ENCODE data around the gene ADGRD2. TPM values are rescaled to one million over a fixed set of nuclear protein-coding genes. Genes with fewer than 3 reads are reported as not detected.

ADGRD2 gene
- total and polyA plus RNA-seq, 9 of the 15 experiments (the other 6 are each of a cell fraction or from before 2014, with no cell fraction given), result not detected

- no peak for FAIRE-seq
- no peaks in the 10 kb centered on the region for H3K79me2 ChIP-seq (ENCODE audit: control insufficient read depth, insufficient read depth, low read length)
- in situ Hi-C loops (cut with MboI), result no loop called here
Observed at GRCh38 chr9:124486778-124487259, 36.6 kb downstream of the ADGRD2 start.

More at GRCh38 chr9:124486778-124487259, 36.6 kb downstream of the ADGRD2 start:
- H3K27ac ChIP-seq (ENCODE audit: extremely low read depth, low read depth, low read length), result no peak overlapping the region
- H3K4me2 ChIP-seq (ENCODE audit: insufficient read depth, low read length), result no peak overlapping the region
- intact Hi-C loops (cut with micrococcal nuclease), result no loop called here
- H3K36me3 ChIP-seq (ENCODE audit: control insufficient read depth, insufficient read depth, low read length), result no peaks in the 10 kb centered on the region
- DNase-seq (ENCODE audit: extremely low read depth in 1 of 4, low spot score in 3 of 4) (no peak), ATAC-seq (no peak)
- H3K9ac ChIP-seq (ENCODE audit: insufficient read depth in 1 of 2, low read depth in 2 of 2, low read length in 2 of 2), result no peak overlapping the region
- no TSS peak for BruUV-seq (replicated peaks)
- ChIA-PET CTCF (ENCODE audit: low intra/inter-chr PET ratio) (no interaction called here), POLR2A (interaction anchor here (0.6 kb wide), 1 partner anchor 32 kb away, joined by 3 read pairs; no protein-coding TSS in a partner anchor)
- no peak overlapping the region for H2AFZ ChIP-seq (ENCODE audit: low read depth, low read length)
- peaks cover 21% of the 10 kb centered on the region; the same call in 1 of the 2 replicates for H4K20me1 ChIP-seq (replicated peaks; ENCODE audit: control insufficient read depth, insufficient read depth, low read length)
- TF ChIP-seq POU5F1 (IDR thresholded peaks at IDR 0.05; ENCODE audit: borderline replicate concordance, low read depth, low read length, partially characterized antibody) (no peak), RBBP5 (IDR thresholded peaks at IDR 0.05; ENCODE audit: borderline replicate concordance, insufficient read depth, low read length, poor library complexity, severe bottlenecking) (no peak), HMG20B (CRISPR knock-in tag; IDR thresholded peaks at IDR 0.05) (no peak), HMGXB4 (CRISPR knock-in tag; IDR thresholded peaks at IDR 0.05) (no peak), ZNF224 (CRISPR knock-in tag; IDR thresholded peaks at IDR 0.05) (no peak), MTA1 (IDR thresholded peaks at IDR 0.05; ENCODE audit: borderline replicate concordance) (no peak), ZNF717 (CRISPR knock-in tag; IDR thresholded peaks at IDR 0.05) (no peak), TSC22D4 (tag; IDR thresholded peaks at IDR 0.05) (no peak), ZBED1 (IDR thresholded peaks at IDR 0.05) (no peak), MLLT1 (IDR thresholded peaks at IDR 0.05) (no peak), ZNF140 (CRISPR knock-in tag; IDR thresholded peaks at IDR 0.05) (no peak), MITF (IDR thresholded peaks at IDR 0.05) (no peak), ZNF79 (CRISPR knock-in tag; IDR thresholded peaks at IDR 0.05; ENCODE audit: low read depth) (no peak), KLF1 (tag; IDR thresholded peaks at IDR 0.05) (no peak)
- H3K9me1 ChIP-seq (ENCODE audit: control insufficient read depth, insufficient read depth, low read length), result no peaks in the 10 kb centered on the region
- H3K9me3 ChIP-seq (replicated peaks; ENCODE audit: control insufficient read depth, insufficient read depth, low read depth, low read length), result no peaks in the 10 kb centered on the region
- peaks cover 33 to 77% of the 10 kb centered on the region in 2 experiments for H3K27me3 ChIP-seq (ENCODE audit: control insufficient read depth in 2 of 2, insufficient read depth in 2 of 2, low read length in 2 of 2)
- H3K4me3 ChIP-seq, result no peak overlapping the region
- H3K4me1 ChIP-seq (replicated peaks in 1 of 2; ENCODE audit: control insufficient read depth in 2 of 2, insufficient read depth in 2 of 2, low read length in 2 of 2), result peaks cover 0 to 31% of the 10 kb centered on the region in 2 experiments; a peak in 2 of 5 replicates
- under 1% methylated on average over 13 of the region's 17 CpGs for WGBS (ENCODE audit: insufficient coverage, low coverage, missing lambda C conversion rate)

Data from K562 (cell line).